ENCODE data around the gene DSC1. TPM values are rescaled to one million over a fixed set of nuclear protein-coding genes. Genes with fewer than 3 reads are reported as not detected.

Gene DSC1
- total and polyA plus RNA-seq, 2 experiments from 2014 or later = not detected

DNA sequence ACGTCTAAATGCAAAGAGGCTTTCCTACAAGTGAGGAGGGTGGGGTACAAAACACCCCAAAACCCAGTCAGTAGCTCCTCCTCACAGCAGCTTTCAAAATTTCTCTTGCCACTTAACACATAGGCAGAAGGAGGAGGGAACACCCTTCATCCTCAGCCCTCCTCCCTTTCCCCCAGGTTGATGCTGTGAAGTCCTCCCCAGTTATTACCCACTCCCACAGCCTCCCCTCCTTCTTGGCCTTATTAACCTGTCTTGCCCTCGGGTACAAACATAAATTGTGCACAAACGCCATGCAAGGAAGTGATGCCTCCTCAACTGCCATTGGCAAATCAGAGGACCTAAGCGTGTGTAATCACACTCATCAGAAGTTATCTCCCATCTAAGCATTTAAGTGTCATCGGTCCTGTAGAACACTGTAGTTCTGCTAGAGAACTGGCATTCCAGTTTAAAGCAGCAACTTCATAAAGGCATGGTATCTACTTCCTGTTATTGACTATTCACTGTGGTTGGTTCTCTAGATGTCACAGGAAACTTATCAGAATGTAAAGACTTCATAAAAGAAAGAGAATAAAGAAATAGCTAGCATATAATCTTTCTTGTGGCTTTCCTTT, at the start of gene DSC1 (continued):
- no peak for TF ChIP-seq EZH2phosphoT487 (IDR thresholded peaks at IDR 0.05; ENCODE audit: unreplicated experiment)
- TF ChIP-seq ZNF331 (CRISPR knock-in tag; IDR thresholded peaks at IDR 0.05; ENCODE audit: low read depth) = no peak
- no peak for TF ChIP-seq JUNB (IDR thresholded peaks at IDR 0.05; ENCODE audit: unreplicated experiment)

DNA sequence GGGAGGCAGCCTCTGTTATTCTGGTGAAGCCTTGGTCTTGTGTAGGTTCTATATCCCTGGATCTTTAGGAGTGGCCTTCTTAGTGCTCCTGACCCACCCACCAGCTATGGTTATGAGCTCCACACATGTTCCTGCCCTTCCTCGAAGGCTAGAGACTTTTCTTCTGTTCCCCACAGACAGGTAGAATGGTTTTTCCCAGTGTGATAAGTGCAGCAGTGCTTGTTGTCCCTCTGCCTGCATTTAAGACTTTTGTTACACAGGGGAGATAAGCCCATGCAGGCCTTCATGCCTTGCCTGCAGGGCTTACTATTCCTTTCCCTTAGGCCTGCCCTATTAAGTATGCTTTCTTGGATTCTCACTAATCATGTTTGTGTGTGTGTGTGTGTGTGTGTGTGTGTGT, 48.4 kb upstream of the DSC1 start:
- Histone ChIP-seq H3K36me3 (ENCODE audit: insufficient read depth) (0 out of 2 replicates have a peak, but pooled peaks cover 8% of the 10 kb centered on the region), H3K9me2 (ENCODE audit: insufficient read depth) (no peaks in the 10 kb centered on the region), H3F3A (replicated peaks; ENCODE audit: low read depth) (no peaks in the 10 kb centered on the region), H2AFZ (0 out of 2 replicates have a peak overlapping the region, but pooled peaks have one; percentile 18), H3K27me3 (ENCODE audit: insufficient read depth) (no peaks in the 10 kb centered on the region), H3K79me2 (replicated peaks; ENCODE audit: insufficient read depth) (no peaks in the 10 kb centered on the region), H4K20me1 (replicated peaks; ENCODE audit: insufficient read depth) (no peaks in the 10 kb centered on the region), H3K4me2 (no peak overlapping the region), H3K4me3 (no peak overlapping the region), H3K4me1 (ENCODE audit: insufficient read depth) (peaks cover 26% of the 10 kb centered on the region), H3K27ac (ENCODE audit: low read depth) (no peak overlapping the region)
- Mint-ChIP-seq H3K27me3 (ENCODE audit: insufficient read depth, low read depth, poor library complexity) (no peaks in the 10 kb centered on the region), H3K9me3 (peaks cover 9% of the 10 kb centered on the region; the same call in 1 of the 3 replicates), H3K36me3 (ENCODE audit: low read depth) (0 out of 3 replicates have a peak, but pooled peaks cover 6% of the 10 kb centered on the region), H3K4me3 (no peak overlapping the region), H3K4me1 (peaks cover 25% of the 10 kb centered on the region), H3K27ac (no peak overlapping the region; the same call in 1 of the 2 replicates)
- no peak for ATAC-seq
- DNase-seq (ENCODE audit: low spot score) = no peak
- TF ChIP-seq STAT1 (IDR thresholded peaks at IDR 0.05; ENCODE audit: unreplicated experiment) (no peak), JUNB (IDR thresholded peaks at IDR 0.05; ENCODE audit: unreplicated experiment) (no peak), CREB1 (CRISPR knock-in tag; IDR thresholded peaks at IDR 0.05; ENCODE audit: low read depth) (no peak), NANOG (IDR thresholded peaks at IDR 0.05; ENCODE audit: borderline replicate concordance) (no peak), POLR2AphosphoS5 (IDR thresholded peaks at IDR 0.05; ENCODE audit: low read depth) (no peak), ZNF331 (CRISPR knock-in tag; IDR thresholded peaks at IDR 0.05; ENCODE audit: low read depth) (no peak), EZH2phosphoT487 (IDR thresholded peaks at IDR 0.05; ENCODE audit: unreplicated experiment) (no peak), ZNF114 (CRISPR knock-in tag; IDR thresholded peaks at IDR 0.05) (no peak), EZH2 (IDR thresholded peaks at IDR 0.05; ENCODE audit: low read depth, unreplicated experiment) (no peak)
- TF ChIP-seq, protein P1, sequence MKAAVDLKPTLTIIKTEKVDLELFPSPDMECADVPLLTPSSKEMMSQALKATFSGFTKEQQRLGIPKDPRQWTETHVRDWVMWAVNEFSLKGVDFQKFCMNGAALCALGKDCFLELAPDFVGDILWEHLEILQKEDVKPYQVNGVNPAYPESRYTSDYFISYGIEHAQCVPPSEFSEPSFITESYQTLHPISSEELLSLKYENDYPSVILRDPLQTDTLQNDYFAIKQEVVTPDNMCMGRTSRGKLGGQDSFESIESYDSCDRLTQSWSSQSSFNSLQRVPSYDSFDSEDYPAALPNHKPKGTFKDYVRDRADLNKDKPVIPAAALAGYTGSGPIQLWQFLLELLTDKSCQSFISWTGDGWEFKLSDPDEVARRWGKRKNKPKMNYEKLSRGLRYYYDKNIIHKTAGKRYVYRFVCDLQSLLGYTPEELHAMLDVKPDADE (IDR thresholded peaks at IDR 0.05) = no peak
- TF ChIP-seq, protein P2, sequence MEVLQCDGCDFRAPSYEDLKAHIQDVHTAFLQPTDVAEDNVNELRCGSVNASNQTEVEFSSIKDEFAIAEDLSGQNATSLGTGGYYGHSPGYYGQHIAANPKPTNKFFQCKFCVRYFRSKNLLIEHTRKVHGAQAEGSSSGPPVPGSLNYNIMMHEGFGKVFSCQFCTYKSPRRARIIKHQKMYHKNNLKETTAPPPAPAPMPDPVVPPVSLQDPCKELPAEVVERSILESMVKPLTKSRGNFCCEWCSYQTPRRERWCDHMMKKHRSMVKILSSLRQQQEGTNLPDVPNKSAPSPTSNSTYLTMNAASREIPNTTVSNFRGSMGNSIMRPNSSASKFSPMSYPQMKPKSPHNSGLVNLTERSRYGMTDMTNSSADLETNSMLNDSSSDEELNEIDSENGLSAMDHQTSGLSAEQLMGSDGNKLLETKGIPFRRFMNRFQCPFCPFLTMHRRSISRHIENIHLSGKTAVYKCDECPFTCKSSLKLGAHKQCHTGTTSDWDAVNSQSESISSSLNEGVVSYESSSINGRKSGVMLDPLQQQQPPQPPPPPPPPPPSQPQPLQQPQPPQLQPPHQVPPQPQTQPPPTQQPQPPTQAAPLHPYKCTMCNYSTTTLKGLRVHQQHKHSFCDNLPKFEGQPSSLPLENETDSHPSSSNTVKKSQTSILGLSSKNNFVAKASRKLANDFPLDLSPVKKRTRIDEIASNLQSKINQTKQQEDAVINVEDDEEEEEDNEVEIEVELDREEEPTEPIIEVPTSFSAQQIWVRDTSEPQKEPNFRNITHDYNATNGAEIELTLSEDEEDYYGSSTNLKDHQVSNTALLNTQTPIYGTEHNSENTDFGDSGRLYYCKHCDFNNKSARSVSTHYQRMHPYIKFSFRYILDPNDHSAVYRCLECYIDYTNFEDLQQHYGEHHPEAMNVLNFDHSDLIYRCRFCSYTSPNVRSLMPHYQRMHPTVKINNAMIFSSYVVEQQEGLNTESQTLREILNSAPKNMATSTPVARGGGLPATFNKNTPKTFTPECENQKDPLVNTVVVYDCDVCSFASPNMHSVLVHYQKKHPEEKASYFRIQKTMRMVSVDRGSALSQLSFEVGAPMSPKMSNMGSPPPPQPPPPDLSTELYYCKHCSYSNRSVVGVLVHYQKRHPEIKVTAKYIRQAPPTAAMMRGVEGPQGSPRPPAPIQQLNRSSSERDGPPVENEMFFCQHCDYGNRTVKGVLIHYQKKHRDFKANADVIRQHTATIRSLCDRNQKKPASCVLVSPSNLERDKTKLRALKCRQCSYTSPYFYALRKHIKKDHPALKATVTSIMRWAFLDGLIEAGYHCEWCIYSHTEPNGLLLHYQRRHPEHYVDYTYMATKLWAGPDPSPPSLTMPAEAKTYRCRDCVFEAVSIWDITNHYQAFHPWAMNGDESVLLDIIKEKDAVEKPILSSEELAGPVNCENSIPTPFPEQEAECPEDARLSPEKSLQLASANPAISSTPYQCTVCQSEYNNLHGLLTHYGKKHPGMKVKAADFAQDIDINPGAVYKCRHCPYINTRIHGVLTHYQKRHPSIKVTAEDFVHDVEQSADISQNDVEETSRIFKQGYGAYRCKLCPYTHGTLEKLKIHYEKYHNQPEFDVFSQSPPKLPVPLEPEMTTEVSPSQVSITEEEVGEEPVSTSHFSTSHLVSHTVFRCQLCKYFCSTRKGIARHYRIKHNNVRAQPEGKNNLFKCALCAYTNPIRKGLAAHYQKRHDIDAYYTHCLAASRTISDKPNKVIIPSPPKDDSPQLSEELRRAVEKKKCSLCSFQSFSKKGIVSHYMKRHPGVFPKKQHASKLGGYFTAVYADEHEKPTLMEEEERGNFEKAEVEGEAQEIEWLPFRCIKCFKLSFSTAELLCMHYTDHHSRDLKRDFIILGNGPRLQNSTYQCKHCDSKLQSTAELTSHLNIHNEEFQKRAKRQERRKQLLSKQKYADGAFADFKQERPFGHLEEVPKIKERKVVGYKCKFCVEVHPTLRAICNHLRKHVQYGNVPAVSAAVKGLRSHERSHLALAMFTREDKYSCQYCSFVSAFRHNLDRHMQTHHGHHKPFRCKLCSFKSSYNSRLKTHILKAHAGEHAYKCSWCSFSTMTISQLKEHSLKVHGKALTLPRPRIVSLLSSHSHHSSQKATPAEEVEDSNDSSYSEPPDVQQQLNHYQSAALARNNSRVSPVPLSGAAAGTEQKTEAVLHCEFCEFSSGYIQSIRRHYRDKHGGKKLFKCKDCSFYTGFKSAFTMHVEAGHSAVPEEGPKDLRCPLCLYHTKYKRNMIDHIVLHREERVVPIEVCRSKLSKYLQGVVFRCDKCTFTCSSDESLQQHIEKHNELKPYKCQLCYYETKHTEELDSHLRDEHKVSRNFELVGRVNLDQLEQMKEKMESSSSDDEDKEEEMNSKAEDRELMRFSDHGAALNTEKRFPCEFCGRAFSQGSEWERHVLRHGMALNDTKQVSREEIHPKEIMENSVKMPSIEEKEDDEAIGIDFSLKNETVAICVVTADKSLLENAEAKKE (CRISPR knock-in tag; IDR thresholded peaks at IDR 0.05) = no peak
- TF ChIP-seq, protein P3, sequence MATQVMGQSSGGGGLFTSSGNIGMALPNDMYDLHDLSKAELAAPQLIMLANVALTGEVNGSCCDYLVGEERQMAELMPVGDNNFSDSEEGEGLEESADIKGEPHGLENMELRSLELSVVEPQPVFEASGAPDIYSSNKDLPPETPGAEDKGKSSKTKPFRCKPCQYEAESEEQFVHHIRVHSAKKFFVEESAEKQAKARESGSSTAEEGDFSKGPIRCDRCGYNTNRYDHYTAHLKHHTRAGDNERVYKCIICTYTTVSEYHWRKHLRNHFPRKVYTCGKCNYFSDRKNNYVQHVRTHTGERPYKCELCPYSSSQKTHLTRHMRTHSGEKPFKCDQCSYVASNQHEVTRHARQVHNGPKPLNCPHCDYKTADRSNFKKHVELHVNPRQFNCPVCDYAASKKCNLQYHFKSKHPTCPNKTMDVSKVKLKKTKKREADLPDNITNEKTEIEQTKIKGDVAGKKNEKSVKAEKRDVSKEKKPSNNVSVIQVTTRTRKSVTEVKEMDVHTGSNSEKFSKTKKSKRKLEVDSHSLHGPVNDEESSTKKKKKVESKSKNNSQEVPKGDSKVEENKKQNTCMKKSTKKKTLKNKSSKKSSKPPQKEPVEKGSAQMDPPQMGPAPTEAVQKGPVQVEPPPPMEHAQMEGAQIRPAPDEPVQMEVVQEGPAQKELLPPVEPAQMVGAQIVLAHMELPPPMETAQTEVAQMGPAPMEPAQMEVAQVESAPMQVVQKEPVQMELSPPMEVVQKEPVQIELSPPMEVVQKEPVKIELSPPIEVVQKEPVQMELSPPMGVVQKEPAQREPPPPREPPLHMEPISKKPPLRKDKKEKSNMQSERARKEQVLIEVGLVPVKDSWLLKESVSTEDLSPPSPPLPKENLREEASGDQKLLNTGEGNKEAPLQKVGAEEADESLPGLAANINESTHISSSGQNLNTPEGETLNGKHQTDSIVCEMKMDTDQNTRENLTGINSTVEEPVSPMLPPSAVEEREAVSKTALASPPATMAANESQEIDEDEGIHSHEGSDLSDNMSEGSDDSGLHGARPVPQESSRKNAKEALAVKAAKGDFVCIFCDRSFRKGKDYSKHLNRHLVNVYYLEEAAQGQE (IDR thresholded peaks at IDR 0.05; ENCODE audit: unreplicated experiment) = no peak
